Measurements from ENCODE around the gene THOP1.

DNA sequence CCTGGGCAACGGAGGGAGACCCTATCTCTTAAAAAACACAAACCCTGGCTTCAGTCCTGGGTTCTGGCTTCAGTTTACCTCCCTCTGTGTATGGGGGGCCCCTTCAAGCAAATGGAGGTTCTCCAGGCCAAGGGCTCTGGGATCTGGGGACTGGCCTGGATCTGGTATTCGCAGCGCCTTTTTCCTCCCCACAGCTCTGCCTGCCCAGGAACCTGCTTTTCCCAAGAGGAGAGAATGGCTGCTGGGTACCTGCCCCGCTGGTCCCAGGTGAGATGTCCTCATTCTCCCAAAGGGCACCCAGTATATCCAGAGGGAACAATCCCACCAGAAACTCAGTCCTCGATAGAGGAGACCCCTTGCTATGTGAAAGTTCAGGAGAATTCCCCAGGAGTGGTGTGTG is 37.5 kb downstream of the THOP1 start:
- TF ChIP-seq, protein P1, sequence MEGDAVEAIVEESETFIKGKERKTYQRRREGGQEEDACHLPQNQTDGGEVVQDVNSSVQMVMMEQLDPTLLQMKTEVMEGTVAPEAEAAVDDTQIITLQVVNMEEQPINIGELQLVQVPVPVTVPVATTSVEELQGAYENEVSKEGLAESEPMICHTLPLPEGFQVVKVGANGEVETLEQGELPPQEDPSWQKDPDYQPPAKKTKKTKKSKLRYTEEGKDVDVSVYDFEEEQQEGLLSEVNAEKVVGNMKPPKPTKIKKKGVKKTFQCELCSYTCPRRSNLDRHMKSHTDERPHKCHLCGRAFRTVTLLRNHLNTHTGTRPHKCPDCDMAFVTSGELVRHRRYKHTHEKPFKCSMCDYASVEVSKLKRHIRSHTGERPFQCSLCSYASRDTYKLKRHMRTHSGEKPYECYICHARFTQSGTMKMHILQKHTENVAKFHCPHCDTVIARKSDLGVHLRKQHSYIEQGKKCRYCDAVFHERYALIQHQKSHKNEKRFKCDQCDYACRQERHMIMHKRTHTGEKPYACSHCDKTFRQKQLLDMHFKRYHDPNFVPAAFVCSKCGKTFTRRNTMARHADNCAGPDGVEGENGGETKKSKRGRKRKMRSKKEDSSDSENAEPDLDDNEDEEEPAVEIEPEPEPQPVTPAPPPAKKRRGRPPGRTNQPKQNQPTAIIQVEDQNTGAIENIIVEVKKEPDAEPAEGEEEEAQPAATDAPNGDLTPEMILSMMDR (IDR thresholded peaks at IDR 0.05) = no peak
- TF ChIP-seq POLR2A (IDR thresholded peaks at IDR 0.05) = no peak
